Stimulated activated CD4-positive, alpha-beta T cell treated with anti-CD3 and anti-CD28 coated beads, TNF-alpha, amount 100 ng/mL, for 24 hours (primary cell): ENCODE results near the gene ZNF804A.

ENCODE experiments used
- DNase-seq, 3 experiments: peaks; one replicate each; pipeline ENCODE4 v3.0.0-alpha.2; 2020; ENCODE audit warnings: low read depth in 3 of 3

The ZNF804A gene

GRCh38 chr2:184938221-184938985, 340.1 kb downstream of the ZNF804A start:
- no peak for DNase-seq

GRCh38 chr2:184945326-184945725, 347.0 kb downstream of the ZNF804A start:
- DNase-seq = no peak

- DNase-seq = no peak
Measured at GRCh38 chr2:184945824-184946223, 347.5 kb downstream of the ZNF804A start.

GRCh38 chr2:184956856-184957255, 358.5 kb downstream of the ZNF804A start:
- DNase-seq = no peak

- DNase-seq = no peak
Measured at GRCh38 chr2:184971546-184972068, 373.3 kb downstream of the ZNF804A start.
